ENCODE data around the gene NOP53. TPM values are rescaled to one million over a fixed set of nuclear protein-coding genes. Genes with fewer than 3 reads are reported as not detected.
"Not testable (repeated sequence)": the region's sequence is repeated elsewhere in the genome, so short reads cannot be mapped to it uniquely, and the experiment has no call there.

Gene NOP53
- total and polyA plus RNA-seq, 7 experiments from 2014 or later: 316 to 1,143 (median 681) TPM

DNA sequence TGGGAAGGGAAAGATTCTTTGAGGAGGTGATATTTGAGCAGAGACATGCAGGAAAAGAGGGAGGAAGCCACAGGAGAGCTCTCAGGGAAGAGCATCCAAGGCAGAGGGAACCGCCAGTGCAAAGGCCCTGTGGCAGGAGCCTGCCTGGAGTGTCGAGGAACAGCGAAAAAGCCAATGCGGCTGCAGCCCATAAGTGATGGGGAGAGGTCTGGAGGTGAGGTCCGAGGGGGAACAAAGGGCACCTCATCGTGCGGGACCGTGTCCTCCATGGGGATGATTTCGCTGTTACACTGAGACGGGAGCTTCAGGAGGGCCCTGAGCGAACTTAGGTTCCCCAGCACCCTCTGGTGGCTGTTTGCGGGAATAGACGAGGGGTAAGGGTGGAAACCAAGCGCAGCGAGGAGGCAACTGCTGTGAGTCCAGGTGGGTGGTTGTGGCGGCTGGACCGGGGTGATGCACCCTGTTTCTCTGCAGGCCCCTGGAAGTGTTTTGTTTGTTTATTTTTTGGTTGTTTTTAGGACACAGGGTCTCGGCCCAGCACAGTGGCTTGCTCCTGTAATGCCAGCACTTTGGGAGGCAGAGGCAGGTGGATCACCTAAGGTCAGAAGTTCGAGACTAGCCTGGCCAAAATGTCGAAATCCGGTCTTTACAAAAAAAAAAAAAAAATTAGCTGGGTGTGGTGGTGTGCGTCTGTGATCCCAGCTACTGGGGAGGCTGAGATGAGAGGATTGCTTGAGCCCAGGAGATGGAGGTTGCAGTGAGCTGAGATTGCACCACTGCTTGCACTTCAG lies 38.0 kb upstream of the NOP53 start:
- Histone ChIP-seq H3K4me3 (ENCODE audit: low read length) (no peak overlapping the region), H3K27me3 (ENCODE audit: control insufficient read depth in 2 of 2, insufficient read depth in 2 of 2, low read length in 2 of 2) (no peaks in the 10 kb centered on the region), H3K27ac (ENCODE audit: low read depth, low read length) (no peak overlapping the region), H3K36me3 (ENCODE audit: control insufficient read depth in 2 of 3, insufficient read depth in 3 of 3, low read length in 3 of 3) (peaks cover 0 to 10% (median 4%) of the 10 kb centered on the region in 3 experiments), H3K9me3 (ENCODE audit: control insufficient read depth in 2 of 3, low read length in 3 of 3) (no peaks in the 10 kb centered on the region), H3K4me1 (ENCODE audit: control insufficient read depth in 2 of 2, insufficient read depth in 2 of 2, low read length in 2 of 2) (no peaks in the 10 kb centered on the region)
- Mint-ChIP-seq H3K36me3 (peaks cover 0 to 11% (median 0%) of the 10 kb centered on the region in 5 donors), H3K4me1 (peaks cover 0 to 9% (median 3%) of the 10 kb centered on the region in 7 donors), H3K4me3 (peak overlapping the region in 1 of 10 donors; percentile 5), H3K9me3 (peaks cover 0 to 10% (median 0%) of the 10 kb centered on the region in 11 donors), H3K27me3 (peaks cover 7 to 32% (median 19%) of the 10 kb centered on the region in 5 donors), H3K27ac (peak overlapping the region in 1 of 9 donors; percentile 70)
- CTCF ChIA-PET: interaction anchor here (0.6 to 8.9 kb wide), 11 partner anchors 37 to 455 kb away, joined by 3 to 117 read pairs (median 3); no protein-coding TSS in a partner anchor
- intact Hi-C loops (cut with micrococcal nuclease): loop anchor here (1.0 kb wide), 3 partner anchors 8 to 411 kb away; no protein-coding TSS in a partner anchor
- POLR2A ChIA-PET: interaction anchor here (0.7 kb wide), 1 partner anchor 9 kb away, joined by 3 read pairs; no protein-coding TSS in a partner anchor
- DNase-seq: peak; percentile 48 to 75 (median 66)
- peak; percentile 88 for ATAC-seq

- Histone ChIP-seq H3K4me3 (ENCODE audit: low read length) (no peak overlapping the region), H3K4me1 (ENCODE audit: control insufficient read depth in 2 of 2, insufficient read depth in 2 of 2, low read length in 2 of 2) (no peaks in the 10 kb centered on the region), H3K9me3 (ENCODE audit: control insufficient read depth in 2 of 3, low read length in 3 of 3) (peaks cover 0 to 10% (median 0%) of the 10 kb centered on the region in 3 experiments), H3K27ac (ENCODE audit: low read depth, low read length) (no peak overlapping the region), H3K27me3 (ENCODE audit: control insufficient read depth in 2 of 2, insufficient read depth in 2 of 2, low read length in 2 of 2) (peaks cover 0 to 4% of the 10 kb centered on the region in 2 donors), H3K36me3 (ENCODE audit: control insufficient read depth in 2 of 3, insufficient read depth in 3 of 3, low read length in 3 of 3) (no peaks in the 10 kb centered on the region)
- Mint-ChIP-seq H3K4me1 (peaks cover 0 to 11% (median 6%) of the 10 kb centered on the region in 7 donors), H3K27me3 (peaks cover 32 to 61% (median 45%) of the 10 kb centered on the region in 5 donors), H3K9me3 (peaks cover 0 to 20% (median 8%) of the 10 kb centered on the region in 11 donors), H3K36me3 (peaks cover 0 to 9% (median 0%) of the 10 kb centered on the region in 5 donors), H3K4me3 (no peak overlapping the region), H3K27ac (no peak overlapping the region)
- CTCF ChIA-PET: interaction anchor here (0.7 to 1.6 kb wide), 8 partner anchors 13 to 513 kb away, joined by 3 to 9 read pairs (median 4); partner anchors contain the start of gene DHX34
- POLR2A ChIA-PET: interaction anchor here (1.0 kb wide), 1 partner anchor 31 kb away, joined by 4 read pairs; no protein-coding TSS in a partner anchor
- no peak for ATAC-seq
- no peak for DNase-seq
- intact Hi-C loops (cut with micrococcal nuclease): loop anchor here in 1 of 2 donors (5.0 kb wide), 1 partner anchor 76 kb away; no protein-coding TSS in a partner anchor
Observed at GRCh38 chr19:47711652-47712242, 33.6 kb upstream of the NOP53 start.

GRCh38 chr19:47713046-47714021 lies 32.0 kb upstream of the NOP53 start, which contains the start of gene EHD2:
Gene EHD2, plus strand, starts transcription at chr19:47713422. Its CDS starts 3,191 bp downstream, at chr19:47716613.
- Mint-ChIP-seq H3K9me3 (peaks cover 0 to 20% (median 5%) of the 10 kb centered on the region in 11 donors), H3K27ac (peak within 1 kb of the TSS in 1 of 9 donors; percentile 43), H3K27me3 (peaks cover 32 to 60% (median 44%) of the 10 kb centered on the region in 5 donors), H3K4me3 (peak within 1 kb of the TSS in 3 of 10 donors; percentile 16 to 57 (median 46)), H3K4me1 (peaks cover 0 to 11% (median 4%) of the 10 kb centered on the region in 7 donors), H3K36me3 (peaks cover 0 to 9% (median 0%) of the 10 kb centered on the region in 5 donors)
- DNase-seq (peak in 6 of 9 donors; percentile 12 to 70 (median 41)), ATAC-seq (peak; percentile 73)
- Histone ChIP-seq H3K9me3 (ENCODE audit: control insufficient read depth in 2 of 3, low read length in 3 of 3) (peaks cover 0 to 10% (median 0%) of the 10 kb centered on the region in 3 experiments), H3K27me3 (ENCODE audit: control insufficient read depth in 2 of 2, insufficient read depth in 2 of 2, low read length in 2 of 2) (peaks cover 0 to 4% of the 10 kb centered on the region in 2 donors), H3K27ac (ENCODE audit: low read depth, low read length) (no peak within 1 kb of the TSS), H3K4me1 (ENCODE audit: control insufficient read depth in 2 of 2, insufficient read depth in 2 of 2, low read length in 2 of 2) (no peaks in the 10 kb centered on the region), H3K36me3 (ENCODE audit: control insufficient read depth in 2 of 3, insufficient read depth in 3 of 3, low read length in 3 of 3) (no peaks in the 10 kb centered on the region), H3K4me3 (ENCODE audit: low read length) (no peak within 1 kb of the TSS)
- intact Hi-C loops (cut with micrococcal nuclease): loop anchor here (1.0 to 5.0 kb wide), 2 partner anchors 30 to 74 kb away; no protein-coding TSS in a partner anchor
- POLR2A ChIA-PET: interaction anchor here (0.7 kb wide), 1 partner anchor 198 kb away, joined by 3 read pairs; the partner anchor contains the start of gene NAPA
- CTCF ChIA-PET: interaction anchor here (0.6 to 2.0 kb wide), 14 partner anchors 9 to 547 kb away, joined by 3 to 23 read pairs (median 4); partner anchors contain the start of genes DHX34 and NOP53

- ChIA-PET POLR2A (interaction anchor here (0.7 kb wide), 2 partner anchors 199 to 1415 kb away, joined by 3 read pairs; partner anchors contain the start of gene NAPA), CTCF (interaction anchor here (0.7 to 2.0 kb wide), 4 partner anchors 21 to 548 kb away, joined by 3 to 23 read pairs (median 4); partner anchors contain the start of gene NOP53)
- DNase-seq (no peak), ATAC-seq (no peak)
- intact Hi-C loops (cut with micrococcal nuclease): loop anchor here in 1 of 2 donors (5.0 kb wide), 1 partner anchor 73 kb away; no protein-coding TSS in a partner anchor
- peaks cover 0 to 4% of the 10 kb centered on the region in 2 donors for H3K27me3 ChIP-seq (ENCODE audit: control insufficient read depth in 2 of 2, insufficient read depth in 2 of 2, low read length in 2 of 2)
- H3K4me3 Mint-ChIP-seq: peak overlapping the region in 2 of 10 donors; percentile 16 to 57
- H3K9me3 Mint-ChIP-seq: peaks cover 0 to 20% (median 5%) of the 10 kb centered on the region in 11 donors
- H3K27ac Mint-ChIP-seq: no peak overlapping the region
- H3K4me1 ChIP-seq (ENCODE audit: control insufficient read depth in 2 of 2, insufficient read depth in 2 of 2, low read length in 2 of 2): no peaks in the 10 kb centered on the region
- H3K27me3 Mint-ChIP-seq: peaks cover 32 to 60% (median 44%) of the 10 kb centered on the region in 5 donors
- H3K36me3 Mint-ChIP-seq: peaks cover 0 to 9% (median 0%) of the 10 kb centered on the region in 5 donors
- H3K36me3 ChIP-seq (ENCODE audit: control insufficient read depth in 2 of 3, insufficient read depth in 3 of 3, low read length in 3 of 3): no peaks in the 10 kb centered on the region
- H3K27ac ChIP-seq (ENCODE audit: low read depth, low read length): no peak overlapping the region
- peaks cover 0 to 11% (median 4%) of the 10 kb centered on the region in 7 donors for H3K4me1 Mint-ChIP-seq
- H3K9me3 ChIP-seq (ENCODE audit: control insufficient read depth in 2 of 3, low read length in 3 of 3): peaks cover 0 to 10% (median 0%) of the 10 kb centered on the region in 3 experiments
- H3K4me3 ChIP-seq (ENCODE audit: low read length): no peak overlapping the region
Observed at GRCh38 chr19:47714339-47714738, 31.0 kb upstream of the NOP53 start.

DNA sequence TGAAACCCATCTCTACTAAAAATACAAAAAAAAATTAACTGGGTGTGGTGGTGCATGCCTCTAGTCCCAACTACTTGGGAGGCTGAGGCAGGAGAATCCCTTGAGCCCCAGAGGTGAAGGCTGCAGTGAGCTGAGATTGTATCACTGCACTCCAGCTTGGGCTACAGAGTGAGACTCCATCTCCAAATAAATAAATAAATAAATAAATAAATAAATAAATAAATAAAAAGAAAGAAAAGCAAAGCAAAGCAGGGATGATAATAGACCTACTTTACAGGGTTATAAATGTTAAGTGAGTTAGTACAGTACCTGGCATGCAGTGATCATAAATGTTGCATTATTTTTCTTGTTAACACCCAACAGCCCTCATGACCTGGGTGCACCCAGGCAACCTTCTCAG lies 30.5 kb upstream of the NOP53 start:
- not testable (repeated sequence) for H3K27ac ChIP-seq (ENCODE audit: low read depth, low read length); H3K36me3 Mint-ChIP-seq; H3K36me3 ChIP-seq (ENCODE audit: control insufficient read depth in 2 of 3, insufficient read depth in 3 of 3, low read length in 3 of 3); H3K9me3 ChIP-seq (ENCODE audit: control insufficient read depth in 2 of 3, low read length in 3 of 3); H3K4me1 ChIP-seq (ENCODE audit: control insufficient read depth in 2 of 2, insufficient read depth in 2 of 2, low read length in 2 of 2); H3K27me3 ChIP-seq (ENCODE audit: control insufficient read depth in 2 of 2, insufficient read depth in 2 of 2, low read length in 2 of 2); H3K27ac Mint-ChIP-seq; DNase-seq; H3K4me3 Mint-ChIP-seq; ATAC-seq; H3K4me3 ChIP-seq (ENCODE audit: low read length)
- Mint-ChIP-seq H3K9me3 (peaks cover 0 to 20% (median 5%) of the 10 kb centered on the region in 11 donors), H3K4me1 (peaks cover 0 to 11% (median 4%) of the 10 kb centered on the region in 7 donors), H3K27me3 (peaks cover 32 to 60% (median 44%) of the 10 kb centered on the region in 5 donors)
- intact Hi-C loops (cut with micrococcal nuclease): loop anchor here in 1 of 2 donors (5.0 kb wide), 1 partner anchor 72 kb away; no protein-coding TSS in a partner anchor
- CTCF ChIA-PET: interaction anchor here (0.6 to 1.2 kb wide), 3 partner anchors 81 to 635 kb away, joined by 3 read pairs; no protein-coding TSS in a partner anchor
- POLR2A ChIA-PET: interaction anchor here (0.7 kb wide), 1 partner anchor 1414 kb away, joined by 3 read pairs; no protein-coding TSS in a partner anchor
